ENCODE results near the gene EPB41L3. TPM values are rescaled to one million over a fixed set of nuclear protein-coding genes. Genes with fewer than 3 reads are reported as not detected.
"Not testable (repeated sequence)": the region's sequence is repeated elsewhere in the genome, so short reads cannot be mapped to it uniquely, and the experiment has no call there.

EPB41L3 gene
- total RNA-seq, 2 donors from 2014 or later: 37.4 to 77.2 TPM

DNA sequence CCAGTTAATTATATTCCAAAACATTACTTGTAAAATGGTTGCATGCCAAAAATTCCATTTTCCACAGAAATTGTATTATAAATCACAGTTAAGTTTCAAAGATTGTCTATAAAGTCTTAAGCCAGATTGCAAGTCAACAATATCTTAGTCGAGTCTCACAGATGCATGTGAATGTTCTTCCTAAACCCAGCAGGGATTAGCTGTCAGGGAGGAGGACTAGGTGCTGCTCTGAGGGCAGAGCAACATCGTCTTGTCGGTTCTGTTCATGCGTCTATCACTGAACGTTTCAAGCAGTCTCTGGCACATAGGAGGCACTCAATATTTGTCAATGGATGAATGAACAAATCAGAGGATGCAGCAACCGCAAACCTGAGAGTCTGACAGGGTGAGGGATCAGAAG is 27.0 kb downstream of the EPB41L3 start:
- DNase-seq (ENCODE audit: low spot score) (no peak), ATAC-seq (ENCODE audit: insufficient number of reproducible peaks, low FRiP score, low read depth) (no peak)
- H3K4me1 ChIP-seq (ENCODE audit: control insufficient read depth in 1 of 2, low read depth in 2 of 2): no peaks in the 10 kb centered on the region
- H3K27ac ChIP-seq: no peak overlapping the region
- no peak overlapping the region for H3K4me3 ChIP-seq
- H3K27me3 ChIP-seq (replicated peaks; ENCODE audit: insufficient read depth): no peaks in the 10 kb centered on the region
- TF ChIP-seq, protein P1, sequence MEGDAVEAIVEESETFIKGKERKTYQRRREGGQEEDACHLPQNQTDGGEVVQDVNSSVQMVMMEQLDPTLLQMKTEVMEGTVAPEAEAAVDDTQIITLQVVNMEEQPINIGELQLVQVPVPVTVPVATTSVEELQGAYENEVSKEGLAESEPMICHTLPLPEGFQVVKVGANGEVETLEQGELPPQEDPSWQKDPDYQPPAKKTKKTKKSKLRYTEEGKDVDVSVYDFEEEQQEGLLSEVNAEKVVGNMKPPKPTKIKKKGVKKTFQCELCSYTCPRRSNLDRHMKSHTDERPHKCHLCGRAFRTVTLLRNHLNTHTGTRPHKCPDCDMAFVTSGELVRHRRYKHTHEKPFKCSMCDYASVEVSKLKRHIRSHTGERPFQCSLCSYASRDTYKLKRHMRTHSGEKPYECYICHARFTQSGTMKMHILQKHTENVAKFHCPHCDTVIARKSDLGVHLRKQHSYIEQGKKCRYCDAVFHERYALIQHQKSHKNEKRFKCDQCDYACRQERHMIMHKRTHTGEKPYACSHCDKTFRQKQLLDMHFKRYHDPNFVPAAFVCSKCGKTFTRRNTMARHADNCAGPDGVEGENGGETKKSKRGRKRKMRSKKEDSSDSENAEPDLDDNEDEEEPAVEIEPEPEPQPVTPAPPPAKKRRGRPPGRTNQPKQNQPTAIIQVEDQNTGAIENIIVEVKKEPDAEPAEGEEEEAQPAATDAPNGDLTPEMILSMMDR (IDR thresholded peaks at IDR 0.05): no peak
- H3K9me3 ChIP-seq: no peaks in the 10 kb centered on the region
- no peaks in the 10 kb centered on the region for H3K36me3 ChIP-seq

DNA sequence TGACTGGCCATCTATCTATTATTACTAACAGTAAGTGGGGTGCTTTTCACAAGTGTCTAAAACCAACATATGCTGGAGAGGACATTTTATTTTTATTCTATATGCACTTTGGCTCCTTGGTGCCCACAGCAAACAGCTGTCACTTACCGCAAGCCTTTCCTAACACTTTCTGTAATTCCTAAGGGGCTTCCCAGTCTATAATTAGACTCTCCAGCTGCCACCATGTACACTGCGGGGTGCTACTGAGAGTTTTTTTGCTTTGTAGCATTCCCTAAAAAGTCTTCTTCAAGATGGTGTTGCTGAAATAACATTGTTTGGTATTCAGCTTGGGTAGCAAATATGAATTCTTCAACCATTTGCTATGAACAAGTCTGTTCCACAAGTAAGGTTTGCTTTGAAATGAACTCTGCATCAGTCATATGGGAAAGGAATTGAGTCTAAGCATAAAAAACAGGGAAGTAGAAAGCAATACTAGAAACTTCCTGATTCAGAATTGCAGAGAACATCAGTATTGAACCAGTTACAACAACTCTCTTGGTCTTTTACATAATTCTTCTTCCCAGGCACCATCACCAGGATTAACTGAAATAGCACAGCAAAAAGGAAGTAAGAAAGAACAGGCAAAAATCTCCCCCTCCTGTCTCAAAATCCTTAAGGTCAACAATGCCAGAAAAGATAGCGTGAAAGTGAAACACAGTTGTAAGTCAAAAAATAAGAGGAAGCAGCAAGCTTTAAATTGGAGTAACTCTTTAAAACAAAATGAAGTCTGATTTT is 28.6 kb downstream of the EPB41L3 start:
- Histone ChIP-seq H3K27ac (no peak overlapping the region), H3K27me3 (replicated peaks; ENCODE audit: insufficient read depth) (no peaks in the 10 kb centered on the region), H3K36me3 (no peaks in the 10 kb centered on the region), H3K9me3 (no peaks in the 10 kb centered on the region), H3K4me3 (no peak overlapping the region), H3K4me1 (ENCODE audit: control insufficient read depth in 1 of 2, low read depth in 2 of 2) (no peaks in the 10 kb centered on the region)
- TF ChIP-seq, protein P1 (IDR thresholded peaks at IDR 0.05): no peak
- DNase-seq (ENCODE audit: low spot score) (no peak), ATAC-seq (ENCODE audit: insufficient number of reproducible peaks, low FRiP score, low read depth) (no peak)

DNA sequence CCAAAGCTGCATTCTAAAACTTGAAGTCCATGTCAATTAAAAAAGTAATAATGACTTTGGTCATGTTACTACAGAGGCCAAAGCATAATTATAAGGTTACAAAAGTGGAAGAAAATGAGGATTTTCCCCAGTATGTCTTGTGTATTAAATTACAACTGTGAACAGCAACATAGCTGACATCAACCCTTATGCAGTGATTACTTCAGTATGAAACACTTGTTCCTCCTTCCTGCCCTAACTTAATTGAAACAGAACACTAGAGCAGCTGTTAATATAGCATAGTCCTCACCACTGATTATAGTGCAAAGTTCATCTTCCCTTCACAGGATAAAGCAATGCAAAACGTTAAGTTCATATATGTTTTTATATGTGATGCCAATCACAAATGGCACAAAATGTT is 29.9 kb downstream of the EPB41L3 start:
- TF ChIP-seq, protein P1 (IDR thresholded peaks at IDR 0.05): no peak
- DNase-seq (ENCODE audit: low spot score): no peak
- Histone ChIP-seq H3K27me3 (replicated peaks; ENCODE audit: insufficient read depth) (no peaks in the 10 kb centered on the region), H3K36me3 (no peaks in the 10 kb centered on the region), H3K4me1 (ENCODE audit: control insufficient read depth in 1 of 2, low read depth in 2 of 2) (no peaks in the 10 kb centered on the region), H3K9me3 (no peaks in the 10 kb centered on the region), H3K27ac (no peak overlapping the region), H3K4me3 (no peak overlapping the region)
- no peak for ATAC-seq (ENCODE audit: insufficient number of reproducible peaks, low FRiP score, low read depth)

DNA sequence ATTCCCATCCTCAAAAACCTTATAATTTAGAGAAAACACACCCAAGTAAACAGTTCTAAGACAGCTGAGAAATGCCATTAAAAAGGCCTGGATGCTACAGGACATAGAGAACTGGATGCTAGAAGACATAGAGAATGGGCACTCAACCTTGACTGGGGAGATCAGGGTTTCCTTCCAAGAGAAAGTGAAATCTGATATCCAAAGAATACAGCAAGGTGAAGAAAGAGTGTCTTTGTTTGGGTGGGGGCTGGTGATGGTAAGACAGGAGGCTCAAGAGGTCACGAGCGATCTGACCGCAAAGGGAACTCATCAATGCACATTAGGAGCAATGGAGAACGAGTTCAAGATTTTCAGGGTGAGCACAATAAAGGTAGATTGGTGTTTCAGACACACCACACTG is 31.6 kb downstream of the EPB41L3 start:
- Histone ChIP-seq H3K27ac (no peak overlapping the region), H3K36me3 (no peaks in the 10 kb centered on the region), H3K4me1 (ENCODE audit: control insufficient read depth in 1 of 2, low read depth in 2 of 2) (no peaks in the 10 kb centered on the region), H3K4me3 (no peak overlapping the region), H3K27me3 (replicated peaks; ENCODE audit: insufficient read depth) (no peaks in the 10 kb centered on the region), H3K9me3 (no peaks in the 10 kb centered on the region)
- DNase-seq (ENCODE audit: low spot score) (no peak), ATAC-seq (ENCODE audit: insufficient number of reproducible peaks, low FRiP score, low read depth) (no peak)
- TF ChIP-seq, protein P1 (IDR thresholded peaks at IDR 0.05): no peak

DNA sequence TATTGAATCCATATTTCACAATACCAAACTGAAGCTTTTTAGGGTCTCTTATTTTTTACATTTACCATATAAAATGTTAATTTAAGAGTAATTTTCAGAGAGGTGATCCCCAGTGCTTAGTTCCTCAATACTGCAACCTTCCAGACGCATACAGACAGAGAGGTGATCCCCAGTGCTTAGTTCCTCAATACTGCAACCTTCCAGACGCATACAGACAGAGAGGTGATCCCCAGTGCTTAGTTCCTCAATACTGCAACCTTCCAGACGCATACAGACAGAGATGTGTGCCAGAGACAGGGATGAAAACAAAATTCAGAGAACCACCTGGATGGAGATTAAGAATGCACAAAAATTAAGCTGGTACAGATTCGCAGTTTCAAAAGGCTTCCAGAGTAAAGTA is 32.3 kb downstream of the EPB41L3 start:
- H3K36me3 ChIP-seq; H3K9me3 ChIP-seq; DNase-seq (ENCODE audit: low spot score); H3K4me3 ChIP-seq; H3K4me1 ChIP-seq (ENCODE audit: control insufficient read depth in 1 of 2, low read depth in 2 of 2); ATAC-seq (ENCODE audit: insufficient number of reproducible peaks, low FRiP score, low read depth); H3K27ac ChIP-seq; H3K27me3 ChIP-seq (replicated peaks; ENCODE audit: insufficient read depth): not testable (repeated sequence)

All from thoracic aorta (tissue), 2 donors.